OCI-LY3 (cell line): Measurements from ENCODE around the gene FBXO24.

Experiments
- CTCF ChIP-seq: fragments of 200-600, 300-600 bp; sonication (generic); IDR thresholded peaks from 2 replicates; pipeline ENCODE4 v1.5.1; 2014; ENCODE audit warnings: antibody characterized with exemption, low read length, low read depth
- EZH2phosphoT487 ChIP-seq: fragments of 200-600 bp; shearing (Covaris generic); IDR thresholded peaks from 2 replicates; pipeline ENCODE4 v1.6.1; 2018; ENCODE audit warnings: antibody characterized with exemption, mixed run types, low read depth

- no peak for TF ChIP-seq CTCF
- no peak for TF ChIP-seq EZH2phosphoT487
These were observed 11.5 kb upstream of the FBXO24 start for GRCh38 chr7:100574362-100575205.
